Cardiac muscle cell (in vitro differentiated cells and primary cell): ENCODE results near the gene HSD11B2. TPM values are rescaled to one million over a fixed set of nuclear protein-coding genes. Genes with fewer than 3 reads are reported as not detected.

Source experiments
- DNase-seq, 2 donors: peaks; one replicate each; pipeline versions ENCODE4 v3.0.0 to v3.0.0-alpha.2; 2010 to 2017; ENCODE audit warnings: low read depth in 1 of 2, low spot score in 1 of 2
- H3K27ac ChIP-seq: fragments of 200-600 bp; sonication (generic); 2 replicates; pipeline ENCODE4 v1.5.1; 2016
- H3K27me3 ChIP-seq: fragments of 200-600 bp; sonication (generic); 2 replicates; pipeline ENCODE4 v1.6.0; 2016; ENCODE audit warnings: control low read depth
- H3K36me3 ChIP-seq: fragments of 200-600 bp; sonication (generic); 2 replicates; pipeline ENCODE4 v1.5.1; 2016; ENCODE audit warnings: control low read depth
- H3K4me1 ChIP-seq: fragments of 200-600 bp; sonication (generic); 2 replicates; pipeline ENCODE4 v1.8.1; 2017; ENCODE audit warnings: low read depth, mild to moderate bottlenecking, mixed run types
- H3K4me3 ChIP-seq: fragments of 200-600 bp; sonication (generic); 2 replicates; pipeline ENCODE4 v1.5.1; 2016; ENCODE audit warnings: mild to moderate bottlenecking
- H3K9me3 ChIP-seq: fragments of 200-600 bp; sonication (generic); 2 replicates; pipeline ENCODE4 v1.5.1; 2017; ENCODE audit warnings: low read depth, mild to moderate bottlenecking, control low read depth
- polyA plus RNA-seq: library from polyadenylated mRNA; unstranded; fragments of >200 nt; fragmentation: Nextera tagmentation; extraction: Ambion mirVana; gene quantifications from 2 replicates; pipeline ENCODE4 v1.2.1, GENCODE V29; 2016
- total RNA-seq: library from RNA; depleted of rRNA; stranded (reverse); fragments of >200 nt; gene quantifications from 2 replicates; pipeline ENCODE4 v1.2.3, GENCODE V29; 2016
- TF ChIP-seq, protein P1 (sequence below): IDR thresholded peaks from 2 replicates; pipeline ENCODE4 v1.5.1; 2012; ENCODE audit warnings: low read depth, mild to moderate bottlenecking, low read length

The HSD11B2 gene
- total and polyA plus RNA-seq, 2 experiments from 2014 or later: 0.36 to 0.84 TPM

DNA sequence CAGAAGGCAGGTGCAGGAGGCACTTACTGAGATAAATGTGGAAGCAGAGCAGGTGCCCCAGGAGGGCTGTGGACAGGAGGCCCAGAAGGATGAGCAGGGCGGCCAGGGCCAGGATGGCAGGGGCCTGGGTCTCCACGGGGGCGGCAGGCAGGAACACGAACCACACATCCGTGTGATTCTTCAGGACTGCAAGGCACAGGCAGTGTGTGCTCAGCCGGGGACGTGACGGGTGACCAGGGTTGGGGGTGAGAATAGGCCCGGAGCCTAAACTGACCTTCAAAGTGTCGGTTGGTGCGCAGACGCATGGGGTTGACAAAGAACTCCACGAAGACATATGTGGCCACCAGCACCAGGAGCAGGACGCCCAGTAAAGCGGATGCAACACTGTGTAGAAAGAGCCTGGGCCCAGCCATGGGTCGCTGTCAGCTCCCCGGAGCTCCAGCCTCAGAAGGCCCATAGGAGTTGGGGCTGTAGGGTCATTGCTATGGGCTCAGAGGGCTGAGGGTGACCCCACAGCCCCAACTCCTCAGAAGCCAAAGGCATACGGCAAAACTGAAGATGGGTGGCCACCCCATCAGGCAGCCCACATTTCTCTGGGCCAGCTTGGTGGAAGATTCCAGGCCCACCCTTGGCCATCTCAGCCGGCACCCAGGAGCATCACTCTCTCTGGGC is 32.2 kb upstream of the HSD11B2 start:
- H3K36me3 ChIP-seq: no peaks in the 10 kb centered on the region
- H3K4me1 ChIP-seq: peaks cover 14% of the 10 kb centered on the region
- TF ChIP-seq, protein P1, sequence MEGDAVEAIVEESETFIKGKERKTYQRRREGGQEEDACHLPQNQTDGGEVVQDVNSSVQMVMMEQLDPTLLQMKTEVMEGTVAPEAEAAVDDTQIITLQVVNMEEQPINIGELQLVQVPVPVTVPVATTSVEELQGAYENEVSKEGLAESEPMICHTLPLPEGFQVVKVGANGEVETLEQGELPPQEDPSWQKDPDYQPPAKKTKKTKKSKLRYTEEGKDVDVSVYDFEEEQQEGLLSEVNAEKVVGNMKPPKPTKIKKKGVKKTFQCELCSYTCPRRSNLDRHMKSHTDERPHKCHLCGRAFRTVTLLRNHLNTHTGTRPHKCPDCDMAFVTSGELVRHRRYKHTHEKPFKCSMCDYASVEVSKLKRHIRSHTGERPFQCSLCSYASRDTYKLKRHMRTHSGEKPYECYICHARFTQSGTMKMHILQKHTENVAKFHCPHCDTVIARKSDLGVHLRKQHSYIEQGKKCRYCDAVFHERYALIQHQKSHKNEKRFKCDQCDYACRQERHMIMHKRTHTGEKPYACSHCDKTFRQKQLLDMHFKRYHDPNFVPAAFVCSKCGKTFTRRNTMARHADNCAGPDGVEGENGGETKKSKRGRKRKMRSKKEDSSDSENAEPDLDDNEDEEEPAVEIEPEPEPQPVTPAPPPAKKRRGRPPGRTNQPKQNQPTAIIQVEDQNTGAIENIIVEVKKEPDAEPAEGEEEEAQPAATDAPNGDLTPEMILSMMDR: no peak
- H3K27me3 ChIP-seq: peaks cover 21% of the 10 kb centered on the region
- no peak overlapping the region for H3K4me3 ChIP-seq
- DNase-seq: no peak
- no peak overlapping the region for H3K27ac ChIP-seq
- no peaks in the 10 kb centered on the region for H3K9me3 ChIP-seq

DNA sequence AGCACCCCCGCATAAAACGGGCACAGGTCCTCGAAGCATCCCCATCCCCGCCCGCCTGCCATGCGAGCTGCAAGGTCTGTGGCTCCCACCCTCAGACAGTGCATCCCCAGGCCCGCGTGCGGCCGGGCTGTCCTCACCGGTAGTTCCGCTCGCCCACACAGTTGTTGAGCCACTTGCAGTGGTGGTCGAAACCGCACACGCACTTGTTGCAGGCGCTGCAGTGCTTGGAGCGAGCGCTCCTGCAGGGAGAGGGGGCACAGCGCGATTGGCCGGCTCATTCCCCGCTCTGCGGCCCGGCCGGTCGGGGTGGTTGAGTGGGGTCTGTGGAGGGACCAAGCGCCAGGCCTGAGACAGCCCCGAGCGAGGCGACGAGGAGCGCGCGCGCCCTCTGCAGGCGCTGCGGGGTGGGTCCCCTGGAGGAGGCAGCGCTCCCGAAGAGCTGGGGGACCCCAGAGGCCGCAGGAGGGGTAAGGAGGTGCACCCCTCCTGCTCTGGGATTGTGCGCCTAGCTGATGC is 31.6 kb upstream of the HSD11B2 start:
- Histone ChIP-seq H3K4me3 (no peak overlapping the region), H3K27me3 (peaks cover 15% of the 10 kb centered on the region), H3K9me3 (no peaks in the 10 kb centered on the region), H3K36me3 (no peaks in the 10 kb centered on the region), H3K27ac (no peak overlapping the region), H3K4me1 (peaks cover 14% of the 10 kb centered on the region)
- peak; percentile 33 to 71 for DNase-seq
- TF ChIP-seq, protein P1: peak; percentile 81

DNA sequence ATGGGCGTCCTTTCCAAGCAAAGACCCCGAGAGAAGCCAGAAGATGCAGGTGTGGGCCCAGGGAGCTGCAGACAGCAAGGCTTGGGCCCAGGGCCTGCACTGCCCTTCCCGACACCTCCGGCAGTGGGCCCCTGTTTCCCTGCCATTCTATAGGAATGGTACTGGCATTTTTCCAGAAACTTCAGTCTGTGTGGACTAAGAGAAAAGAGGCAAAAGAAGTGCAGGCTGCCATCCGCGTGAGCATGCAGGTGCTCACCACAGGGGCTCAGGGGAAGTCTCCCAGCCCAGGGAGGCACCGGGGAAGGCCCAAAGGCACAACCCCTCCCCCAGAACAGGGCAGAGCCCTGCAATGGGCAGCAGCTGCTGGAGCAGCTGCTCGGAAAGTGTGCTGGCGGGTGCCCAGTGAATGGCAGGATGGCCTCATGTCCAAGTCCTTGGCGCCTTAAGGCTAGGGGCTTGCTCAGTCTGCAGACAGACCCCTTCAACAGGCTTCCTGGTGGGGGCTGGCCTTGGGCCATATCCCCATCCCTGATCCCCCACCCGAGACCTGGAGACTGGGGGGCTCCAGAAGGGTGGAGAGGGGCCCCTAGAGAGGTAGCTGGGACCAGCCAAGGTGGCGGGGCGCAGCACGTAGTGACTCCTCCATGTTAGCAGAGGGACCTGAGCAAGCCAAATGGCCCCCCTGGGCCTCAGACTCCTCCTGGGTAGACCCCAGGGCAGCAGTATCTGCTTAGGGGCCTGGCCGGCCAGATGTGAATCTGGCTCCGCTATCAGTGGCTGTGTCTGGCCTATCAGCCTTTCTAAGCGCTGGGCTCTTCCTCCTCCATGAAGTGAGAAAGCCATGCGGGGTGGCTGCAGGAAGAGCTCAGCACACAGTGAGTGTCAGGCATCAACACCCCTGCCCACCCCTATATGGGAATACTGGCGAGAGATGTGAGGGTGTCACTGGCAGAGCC is 30.9 kb upstream of the HSD11B2 start:
- Histone ChIP-seq H3K27ac (no peak overlapping the region), H3K4me3 (no peak overlapping the region), H3K4me1 (peaks cover 14% of the 10 kb centered on the region), H3K9me3 (no peaks in the 10 kb centered on the region), H3K27me3 (peaks cover 8% of the 10 kb centered on the region), H3K36me3 (no peaks in the 10 kb centered on the region)
- DNase-seq: no peak
- TF ChIP-seq, protein P1: no peak

DNA sequence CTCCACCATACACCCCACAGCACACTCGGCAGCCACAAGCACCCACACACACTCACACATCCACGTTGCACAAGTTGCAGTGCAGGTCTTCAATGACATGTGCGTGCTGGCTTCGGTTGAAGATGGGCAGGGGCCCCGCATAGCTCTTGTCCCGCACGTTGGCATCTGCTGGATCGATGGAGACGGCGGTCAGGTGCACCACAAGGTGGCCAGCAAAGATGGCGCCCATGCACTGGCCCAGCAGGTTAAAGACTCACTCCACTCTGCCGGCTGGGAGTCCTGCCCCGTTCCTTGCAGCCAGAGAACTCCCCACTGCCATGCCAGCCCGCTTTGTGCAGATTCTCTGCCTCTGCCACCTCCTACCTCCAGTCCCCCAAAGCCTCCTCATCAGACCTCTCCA is 30.0 kb upstream of the HSD11B2 start:
- Histone ChIP-seq H3K4me3 (no peak overlapping the region), H3K36me3 (no peaks in the 10 kb centered on the region), H3K9me3 (no peaks in the 10 kb centered on the region), H3K27me3 (no peaks in the 10 kb centered on the region), H3K27ac (no peak overlapping the region), H3K4me1 (peaks cover 11% of the 10 kb centered on the region)
- TF ChIP-seq, protein P1: no peak
- no peak for DNase-seq

DNA sequence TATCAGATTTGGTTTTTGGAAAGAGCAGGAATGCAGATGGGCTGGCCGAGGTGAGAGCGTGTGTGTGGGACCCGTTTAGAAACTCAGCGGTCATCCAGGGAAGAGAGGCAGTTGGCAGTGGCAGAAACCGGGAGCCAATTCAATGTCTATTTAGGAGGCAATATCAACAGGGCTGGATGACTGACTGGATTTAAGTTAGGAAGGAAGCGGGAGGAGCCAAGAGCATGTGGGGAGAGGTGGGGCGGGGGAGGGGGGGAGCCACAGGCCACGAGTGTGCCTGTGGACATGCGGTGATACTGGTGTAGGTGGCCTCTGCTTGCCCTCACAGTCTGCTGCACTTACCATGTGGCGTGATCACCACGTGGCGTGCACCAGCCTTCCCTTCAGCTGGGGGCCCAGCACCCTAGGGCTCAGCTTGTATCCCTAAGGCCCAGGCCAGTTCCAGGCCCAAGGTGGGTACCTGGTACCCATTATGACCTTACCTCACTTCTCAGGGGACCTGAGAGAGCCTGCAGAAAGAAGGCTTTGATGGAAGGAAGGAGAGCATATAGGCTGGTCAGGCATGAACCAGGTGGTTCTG is 26.9 kb upstream of the HSD11B2 start:
- Histone ChIP-seq H3K36me3 (no peaks in the 10 kb centered on the region), H3K27me3 (no peaks in the 10 kb centered on the region), H3K27ac (no peak overlapping the region), H3K4me3 (no peak overlapping the region), H3K4me1 (no peaks in the 10 kb centered on the region), H3K9me3 (no peaks in the 10 kb centered on the region)
- TF ChIP-seq, protein P1: no peak
- no peak for DNase-seq
